Loucy (cell line): ENCODE measurements around the gene CDH8.

Source experiments
- H2AFZ ChIP-seq: fragments of 200-600 bp; sonication (generic); 2 replicates; pipeline ENCODE4 v1.6.0; 2016; ENCODE audit warnings: antibody characterized with exemption, mild to moderate bottlenecking, low read length, moderate library complexity
- H3F3A ChIP-seq: fragments of 200-600 bp; 2 replicates; pipeline ENCODE4 v1.6.0; 2016; ENCODE audit warnings: antibody characterized with exemption, low read depth, mild to moderate bottlenecking
- H3K27me3 ChIP-seq: fragments of 200-600 bp; sonication (generic); 2 replicates; pipeline ENCODE4 v1.6.1; 2014; ENCODE audit warnings: low read length, mild to moderate bottlenecking; ENCODE audit not compliant: insufficient read depth, poor library complexity, severe bottlenecking
- H3K36me3 ChIP-seq: fragments of 200-600 bp; sonication (generic); 2 replicates; pipeline ENCODE4 v1.6.1; 2016; ENCODE audit warnings: low read length; ENCODE audit not compliant: insufficient read depth
- H3K4me1 ChIP-seq: fragments of 200-600 bp; sonication (generic); 2 replicates; pipeline ENCODE4 v1.5.1; 2014; ENCODE audit warnings: low read length, mild to moderate bottlenecking; ENCODE audit not compliant: insufficient read depth, poor library complexity, severe bottlenecking
- H3K4me2 ChIP-seq: fragments of 200-600 bp; sonication (generic); 2 replicates; pipeline ENCODE4 v1.6.0; 2014; ENCODE audit warnings: antibody characterized with exemption, low read length, low read depth, mild to moderate bottlenecking; ENCODE audit not compliant: poor library complexity, severe bottlenecking
- H3K4me3 ChIP-seq: fragments of 200-600 bp; sonication (generic); 2 replicates; pipeline ENCODE4 v1.5.1; 2014; ENCODE audit warnings: low read length, mild to moderate bottlenecking, mixed read lengths; ENCODE audit not compliant: poor library complexity, severe bottlenecking
- H3K79me2 ChIP-seq: fragments of 200-600 bp; sonication (generic); 2 replicates; pipeline ENCODE4 v1.6.1; 2014; ENCODE audit warnings: low read length; ENCODE audit not compliant: insufficient read depth
- H3K9ac ChIP-seq: fragments of 200-600 bp; sonication (generic); 2 replicates; pipeline ENCODE4 v1.6.0; 2014; ENCODE audit warnings: mild to moderate bottlenecking, low read depth, low read length, moderate library complexity; ENCODE audit not compliant: poor library complexity, severe bottlenecking
- H3K9me2 ChIP-seq: fragments of 200-600 bp; sonication (generic); replicated peaks from 2 replicates; pipeline ENCODE4 v1.6.1; 2016; ENCODE audit warnings: low read depth, low read length, mixed read lengths
- H3K9me3 ChIP-seq: fragments of 200-600 bp; sonication (generic); 2 replicates; pipeline ENCODE4 v1.6.1; 2014; ENCODE audit warnings: mild to moderate bottlenecking, antibody characterized with exemption, low read length, low read depth; ENCODE audit not compliant: insufficient read depth
- H4K20me1 ChIP-seq: fragments of 200-600 bp; sonication (generic); 2 replicates; pipeline ENCODE4 v1.6.0; 2014; ENCODE audit warnings: antibody characterized with exemption, low read length, mild to moderate bottlenecking; ENCODE audit not compliant: insufficient read depth, poor library complexity, severe bottlenecking
- EZH2phosphoT487 ChIP-seq: fragments of 200-600 bp; IDR thresholded peaks from 2 replicates; pipeline ENCODE4 v1.6.1; 2018; ENCODE audit warnings: antibody characterized with exemption, mild to moderate bottlenecking, moderate library complexity, borderline replicate concordance
- TF ChIP-seq, protein P1 (sequence below): fragments of 200-600 bp; sonication (generic); conservative IDR thresholded peaks from 2 replicates; pipeline ENCODE4 v1.5.1; 2014; ENCODE audit warnings: mild to moderate bottlenecking, antibody characterized with exemption, low read length

CDH8 gene

GRCh38 chr16:62060089-62060488, 23.9 kb upstream of the CDH8 start:
- Histone ChIP-seq H3K36me3 (no peaks in the 10 kb centered on the region), H3F3A (no peaks in the 10 kb centered on the region), H3K9me3 (no peaks in the 10 kb centered on the region), H3K9me2 (no peaks in the 10 kb centered on the region), H3K79me2 (no peaks in the 10 kb centered on the region), H2AFZ (no peak overlapping the region), H3K27me3 (no peaks in the 10 kb centered on the region), H3K4me2 (no peak overlapping the region), H3K9ac (no peak overlapping the region), H3K4me1 (no peaks in the 10 kb centered on the region), H4K20me1 (no peaks in the 10 kb centered on the region), H3K4me3 (no peak overlapping the region)
- no peak for TF ChIP-seq EZH2phosphoT487
- TF ChIP-seq, protein P1, sequence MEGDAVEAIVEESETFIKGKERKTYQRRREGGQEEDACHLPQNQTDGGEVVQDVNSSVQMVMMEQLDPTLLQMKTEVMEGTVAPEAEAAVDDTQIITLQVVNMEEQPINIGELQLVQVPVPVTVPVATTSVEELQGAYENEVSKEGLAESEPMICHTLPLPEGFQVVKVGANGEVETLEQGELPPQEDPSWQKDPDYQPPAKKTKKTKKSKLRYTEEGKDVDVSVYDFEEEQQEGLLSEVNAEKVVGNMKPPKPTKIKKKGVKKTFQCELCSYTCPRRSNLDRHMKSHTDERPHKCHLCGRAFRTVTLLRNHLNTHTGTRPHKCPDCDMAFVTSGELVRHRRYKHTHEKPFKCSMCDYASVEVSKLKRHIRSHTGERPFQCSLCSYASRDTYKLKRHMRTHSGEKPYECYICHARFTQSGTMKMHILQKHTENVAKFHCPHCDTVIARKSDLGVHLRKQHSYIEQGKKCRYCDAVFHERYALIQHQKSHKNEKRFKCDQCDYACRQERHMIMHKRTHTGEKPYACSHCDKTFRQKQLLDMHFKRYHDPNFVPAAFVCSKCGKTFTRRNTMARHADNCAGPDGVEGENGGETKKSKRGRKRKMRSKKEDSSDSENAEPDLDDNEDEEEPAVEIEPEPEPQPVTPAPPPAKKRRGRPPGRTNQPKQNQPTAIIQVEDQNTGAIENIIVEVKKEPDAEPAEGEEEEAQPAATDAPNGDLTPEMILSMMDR, result no peak

GRCh38 chr16:62059527-62059926, 23.3 kb upstream of the CDH8 start:
- no peaks in the 10 kb centered on the region for H3K27me3 ChIP-seq
- no peak overlapping the region for H3K4me3 ChIP-seq
- H3K9me3 ChIP-seq, result no peaks in the 10 kb centered on the region
- no peak overlapping the region for H3K4me2 ChIP-seq
- H3K79me2 ChIP-seq, result no peaks in the 10 kb centered on the region
- no peak for TF ChIP-seq EZH2phosphoT487
- TF ChIP-seq, protein P1, result no peak
- no peak overlapping the region for H2AFZ ChIP-seq
- no peaks in the 10 kb centered on the region for H3F3A ChIP-seq
- no peaks in the 10 kb centered on the region for H3K36me3 ChIP-seq
- no peaks in the 10 kb centered on the region for H4K20me1 ChIP-seq
- no peak overlapping the region for H3K9ac ChIP-seq
- H3K9me2 ChIP-seq, result no peaks in the 10 kb centered on the region
- H3K4me1 ChIP-seq, result no peaks in the 10 kb centered on the region

- Histone ChIP-seq H3K79me2 (no peaks in the 10 kb centered on the region), H3K27me3 (no peaks in the 10 kb centered on the region), H3K4me3 (no peak overlapping the region), H4K20me1 (no peaks in the 10 kb centered on the region), H3K9me2 (no peaks in the 10 kb centered on the region), H3K9me3 (no peaks in the 10 kb centered on the region), H3K4me2 (no peak overlapping the region), H3K4me1 (no peaks in the 10 kb centered on the region), H3K9ac (no peak overlapping the region), H3F3A (no peaks in the 10 kb centered on the region), H2AFZ (no peak overlapping the region), H3K36me3 (no peaks in the 10 kb centered on the region)
- TF ChIP-seq EZH2phosphoT487, result no peak
- TF ChIP-seq, protein P1, result no peak
Observed at GRCh38 chr16:62058412-62058811, 22.2 kb upstream of the CDH8 start.
